ENCODE data around the gene ZNF444.

The ZNF444 gene

DNA sequence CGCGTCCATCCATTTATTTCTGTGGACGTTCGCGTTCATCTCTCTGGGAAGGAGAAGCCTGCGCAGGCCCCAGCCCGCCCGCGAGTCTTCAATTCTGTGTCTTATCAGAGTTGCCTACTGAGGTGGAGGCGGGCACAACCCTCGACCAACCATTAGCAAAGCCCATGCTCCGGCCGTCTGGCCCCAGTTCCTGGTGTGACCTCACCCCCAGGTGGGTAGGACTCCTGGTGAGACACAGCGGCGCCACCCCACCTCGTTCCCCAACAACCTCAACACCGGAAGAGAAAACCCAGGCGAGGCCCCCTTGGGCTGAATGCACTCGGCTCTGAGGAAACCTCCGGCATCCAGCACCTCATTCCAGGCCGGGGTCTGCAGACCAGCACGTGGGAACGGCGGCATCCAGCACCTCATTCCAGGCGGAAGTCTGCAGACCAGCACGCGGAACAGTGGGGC is 34.7 kb upstream of the ZNF444 start:
- H3K4me2 ChIP-seq = peak overlapping the region; percentile 98
- peaks cover 48% of the 10 kb centered on the region for H4K20me1 ChIP-seq
- peak overlapping the region; percentile 1; the same call in 1 of the 2 replicates for H3K4me3 ChIP-seq
- TF ChIP-seq Cebpa-rat (IDR thresholded peaks at IDR 0.05) = no peak
- peak overlapping the region; percentile 90 for H3K27ac ChIP-seq
- peak overlapping the region; percentile 72; the same call in 1 of the 2 replicates for H3K9ac ChIP-seq
- H3K27me3 ChIP-seq = no peaks in the 10 kb centered on the region
- no peaks in the 10 kb centered on the region for H3K9me3 ChIP-seq
- H3K4me1 ChIP-seq = peaks cover 93% of the 10 kb centered on the region
- peaks cover 13% of the 10 kb centered on the region for H3K36me3 ChIP-seq

DNA sequence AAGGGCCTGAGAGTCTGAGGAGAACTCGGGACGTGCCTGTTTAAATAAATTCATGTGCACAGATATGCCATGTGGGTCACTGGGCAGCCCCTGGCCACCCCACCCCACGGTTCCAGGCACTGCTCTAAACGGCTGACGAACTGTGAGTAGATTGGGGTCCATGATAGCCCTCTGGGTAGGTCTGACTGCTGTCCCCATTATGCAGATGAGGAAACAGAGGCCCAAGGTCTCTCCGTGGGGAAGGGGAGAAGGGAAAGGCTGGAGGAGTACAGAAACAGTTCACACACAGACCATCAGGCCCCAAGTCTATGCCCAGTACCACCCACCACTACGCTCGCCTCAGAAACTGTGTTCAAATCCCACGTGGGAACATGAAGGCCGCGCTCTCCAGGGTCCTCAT is 34.1 kb upstream of the ZNF444 start:
- Histone ChIP-seq H3K27ac (peak overlapping the region; percentile 90), H3K9me3 (no peaks in the 10 kb centered on the region), H3K4me1 (peaks cover 94% of the 10 kb centered on the region), H3K4me3 (peak overlapping the region; percentile 1; the same call in 1 of the 2 replicates), H3K36me3 (peaks cover 7% of the 10 kb centered on the region), H4K20me1 (peaks cover 42% of the 10 kb centered on the region), H3K4me2 (peak overlapping the region; percentile 98), H3K27me3 (no peaks in the 10 kb centered on the region), H3K9ac (peak overlapping the region; percentile 81; the same call in 1 of the 2 replicates)
- no peak for TF ChIP-seq Cebpa-rat (IDR thresholded peaks at IDR 0.05)

DNA sequence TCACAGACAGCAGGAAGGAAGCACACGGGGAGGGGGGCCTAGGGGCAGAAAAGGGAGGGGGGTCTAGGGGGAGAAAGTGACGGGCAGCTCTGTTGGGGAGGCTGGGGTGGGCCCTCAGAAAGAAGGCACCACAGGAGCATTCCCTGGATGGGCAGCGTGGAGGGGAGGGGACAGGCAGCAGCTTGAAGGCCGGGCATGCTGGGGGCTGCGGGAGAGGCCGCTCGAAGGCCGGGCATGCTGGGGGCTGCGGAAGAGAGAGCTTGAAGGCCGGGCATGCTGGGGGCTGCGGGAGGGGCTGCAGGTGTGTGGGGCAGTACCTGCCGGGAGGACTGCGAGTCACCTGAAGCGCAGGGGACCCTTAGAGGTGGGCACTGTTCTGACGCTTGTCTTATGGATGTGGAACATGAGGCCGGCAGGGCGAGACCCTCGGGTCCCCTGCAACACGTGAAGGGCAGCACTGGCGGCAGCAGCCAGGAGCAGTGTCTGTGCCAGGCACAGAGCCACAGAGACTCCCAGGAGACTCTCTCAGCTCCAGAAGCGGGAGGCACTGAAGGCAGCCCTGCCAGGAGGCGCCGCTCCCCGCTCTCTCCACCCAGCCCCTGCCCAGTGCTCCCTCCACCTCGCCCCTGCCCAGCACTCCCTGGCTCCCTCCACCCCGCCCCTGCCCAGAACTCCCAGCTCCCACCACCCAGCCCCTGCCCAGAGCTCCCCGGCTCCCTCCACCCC is 33.3 kb upstream of the ZNF444 start:
- peak overlapping the region; percentile 65 for H3K4me3 ChIP-seq
- H3K9ac ChIP-seq = peak overlapping the region; percentile 81
- peaks cover 34% of the 10 kb centered on the region for H4K20me1 ChIP-seq
- no peaks in the 10 kb centered on the region for H3K9me3 ChIP-seq
- H3K27me3 ChIP-seq = no peaks in the 10 kb centered on the region
- H3K4me2 ChIP-seq = peak overlapping the region; percentile 98
- H3K36me3 ChIP-seq = no peaks in the 10 kb centered on the region
- peak overlapping the region; percentile 90 for H3K27ac ChIP-seq
- no peak for TF ChIP-seq Cebpa-rat (IDR thresholded peaks at IDR 0.05)
- peaks cover 94% of the 10 kb centered on the region for H3K4me1 ChIP-seq

DNA sequence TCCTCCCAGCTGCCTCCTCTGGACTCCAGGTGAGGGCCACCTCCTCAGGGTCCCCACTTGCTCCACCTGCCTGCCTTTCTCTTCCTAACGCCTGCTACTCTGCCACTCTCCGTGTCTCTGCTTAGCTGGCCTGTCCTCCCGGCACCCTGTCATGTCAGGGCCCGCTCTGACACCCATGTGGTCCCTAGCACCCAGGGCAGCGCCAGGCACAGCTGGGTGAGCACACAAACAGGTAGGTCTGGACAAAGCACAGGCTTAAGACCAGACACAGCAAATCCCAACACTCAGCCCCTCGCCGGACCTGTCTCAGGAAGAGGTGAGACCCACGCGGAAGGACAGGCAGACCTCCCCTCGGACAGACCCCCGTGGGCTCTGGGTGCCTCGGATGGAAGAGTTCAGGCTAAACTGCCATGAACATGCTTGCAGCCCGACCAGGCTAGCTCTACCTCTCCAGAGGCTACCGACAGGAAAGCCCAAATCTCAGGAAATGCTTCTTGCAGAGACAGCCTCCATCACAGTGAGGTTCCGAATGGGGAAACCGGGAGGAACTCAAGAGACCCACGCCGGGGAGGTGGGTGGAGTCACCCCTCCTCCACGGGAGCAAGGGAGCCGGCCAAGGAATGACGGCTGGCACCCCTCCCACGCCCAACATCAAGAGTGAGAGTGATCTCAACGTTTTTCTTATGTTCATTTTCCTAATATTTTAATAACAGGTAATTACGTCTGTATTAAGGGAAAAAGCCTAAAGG is 32.5 kb upstream of the ZNF444 start:
- Histone ChIP-seq H3K27me3 (no peaks in the 10 kb centered on the region), H3K4me1 (peaks cover 94% of the 10 kb centered on the region), H3K4me3 (peak overlapping the region; percentile 65), H3K36me3 (no peaks in the 10 kb centered on the region), H3K9me3 (no peaks in the 10 kb centered on the region), H3K27ac (peak overlapping the region; percentile 90), H4K20me1 (peaks cover 34% of the 10 kb centered on the region), H3K4me2 (peak overlapping the region; percentile 98), H3K9ac (peak overlapping the region; percentile 81)
- TF ChIP-seq Cebpa-rat (IDR thresholded peaks at IDR 0.05) = no peak

DNA sequence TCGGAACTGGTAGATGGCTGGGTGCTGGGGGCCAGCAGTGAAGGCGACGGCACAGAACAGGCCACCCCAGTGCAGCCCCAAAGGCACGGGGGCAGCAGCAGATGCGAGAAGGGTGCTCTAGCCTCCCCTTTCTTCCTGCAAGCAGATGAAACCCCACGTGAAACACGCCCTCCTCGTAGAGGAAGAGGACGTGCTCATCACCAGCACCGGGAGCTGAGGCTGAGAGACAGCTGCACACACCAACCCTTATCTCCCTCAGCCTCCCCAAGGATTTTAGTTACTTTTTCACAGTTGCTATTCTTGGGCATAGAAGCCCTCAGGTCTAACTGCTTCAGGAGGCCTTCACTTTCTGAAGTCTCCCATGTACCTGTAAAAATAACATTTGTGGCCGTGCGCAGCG is 31.9 kb upstream of the ZNF444 start:
- peak overlapping the region; percentile 90 for H3K27ac ChIP-seq
- peak overlapping the region; percentile 81 for H3K9ac ChIP-seq
- no peaks in the 10 kb centered on the region for H3K27me3 ChIP-seq
- peaks cover 99% of the 10 kb centered on the region for H3K4me1 ChIP-seq
- peak overlapping the region; percentile 98 for H3K4me2 ChIP-seq
- peak overlapping the region; percentile 65 for H3K4me3 ChIP-seq
- H3K36me3 ChIP-seq = no peaks in the 10 kb centered on the region
- no peak for TF ChIP-seq Cebpa-rat (IDR thresholded peaks at IDR 0.05)
- H4K20me1 ChIP-seq = peaks cover 38% of the 10 kb centered on the region
- H3K9me3 ChIP-seq = no peaks in the 10 kb centered on the region

DNA sequence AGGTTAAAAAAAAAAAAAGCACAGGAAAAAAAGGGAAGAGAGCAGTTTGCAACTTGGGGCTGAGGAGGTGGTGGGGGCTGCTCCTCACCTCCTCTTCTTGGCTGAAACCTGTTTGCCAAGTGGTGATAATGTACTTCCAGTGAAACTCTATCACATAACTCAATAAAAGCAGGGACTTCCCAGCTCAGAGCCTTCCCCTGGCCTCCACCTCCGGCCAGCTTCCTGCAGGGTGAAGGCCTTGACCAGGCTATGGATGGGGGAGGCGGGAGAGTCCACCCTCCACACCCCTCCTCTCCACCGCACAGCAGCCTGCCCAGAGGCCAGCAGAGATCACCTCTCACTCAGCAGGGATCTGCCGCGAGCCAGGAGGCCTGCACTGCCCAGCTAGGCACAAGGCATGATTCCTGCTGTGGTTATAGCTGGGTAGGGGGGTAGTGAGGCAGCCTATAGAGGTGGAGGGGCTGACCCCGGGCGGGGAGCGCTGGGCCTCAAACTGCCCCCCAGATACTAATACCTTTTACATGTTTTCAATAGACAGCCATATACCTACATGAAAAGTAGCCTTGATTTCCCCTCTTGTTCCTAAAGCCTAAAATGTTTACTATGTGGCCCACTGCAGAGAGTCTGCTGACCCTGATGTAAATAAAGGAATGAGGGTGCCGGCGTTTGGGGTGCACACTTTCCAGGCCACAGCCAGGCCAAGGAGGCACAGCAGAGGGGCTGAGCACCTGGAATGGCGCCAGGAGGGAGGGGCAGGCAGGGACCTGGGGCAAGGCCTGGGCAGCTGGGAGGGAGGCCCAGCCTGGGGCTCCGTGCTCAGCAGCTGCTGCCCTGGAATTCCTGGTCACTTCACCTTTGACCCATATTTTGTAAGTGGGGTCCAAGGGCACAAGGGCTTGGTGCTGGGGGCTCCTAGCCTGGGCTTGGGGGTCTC is 30.3 kb upstream of the ZNF444 start:
- Histone ChIP-seq H3K9ac (peak overlapping the region; percentile 81), H4K20me1 (peaks cover 43% of the 10 kb centered on the region), H3K4me3 (peak overlapping the region; percentile 65), H3K27ac (peak overlapping the region; percentile 90), H3K4me1 (peaks cover 99% of the 10 kb centered on the region), H3K9me3 (no peaks in the 10 kb centered on the region), H3K4me2 (peak overlapping the region; percentile 98), H3K36me3 (peaks cover 4% of the 10 kb centered on the region; the same call in 1 of the 2 replicates), H3K27me3 (no peaks in the 10 kb centered on the region)
- TF ChIP-seq Cebpa-rat (IDR thresholded peaks at IDR 0.05) = no peak

DNA sequence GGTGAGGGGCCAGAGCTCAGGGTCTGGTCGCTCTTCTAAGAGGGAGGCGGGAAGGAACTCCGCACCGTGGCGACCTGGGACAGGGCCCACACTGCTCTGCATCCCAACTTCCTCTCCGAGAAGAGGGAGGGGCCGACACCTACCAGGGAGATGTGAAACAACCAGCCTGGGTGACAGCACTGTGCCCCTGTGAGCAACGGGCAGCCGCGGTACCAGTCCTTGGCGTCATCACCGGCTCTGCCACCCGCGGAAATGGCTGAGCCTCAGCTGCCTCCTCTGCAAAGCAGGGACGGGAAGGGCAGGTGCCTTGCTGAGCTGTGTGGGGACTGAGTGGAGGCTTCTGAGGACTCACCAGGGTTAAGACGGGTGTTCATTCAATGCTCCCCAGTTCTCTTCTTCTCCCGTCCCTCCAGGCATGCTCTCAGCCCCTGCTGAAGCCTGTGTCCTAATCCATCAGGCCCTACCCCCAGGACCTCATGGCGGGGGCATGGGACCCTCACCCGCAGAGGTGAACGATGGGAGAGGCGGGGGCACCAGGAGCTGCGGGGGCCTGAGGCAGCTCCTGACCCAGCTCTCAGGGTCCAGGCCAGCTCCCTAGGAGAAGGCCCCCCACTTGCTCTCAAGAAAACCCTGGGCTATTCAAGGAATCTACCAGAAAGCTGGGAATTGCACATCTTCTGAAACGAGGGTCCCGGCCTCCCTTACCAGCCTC is 29.3 kb upstream of the ZNF444 start:
- peak overlapping the region; percentile 90 for H3K27ac ChIP-seq
- peaks cover 99% of the 10 kb centered on the region for H3K4me1 ChIP-seq
- peaks cover 11% of the 10 kb centered on the region; the same call in 1 of the 2 replicates for H3K36me3 ChIP-seq
- peaks cover 44% of the 10 kb centered on the region for H4K20me1 ChIP-seq
- H3K9ac ChIP-seq = peak overlapping the region; percentile 81
- no peak for TF ChIP-seq Cebpa-rat (IDR thresholded peaks at IDR 0.05)
- peak overlapping the region; percentile 65 for H3K4me3 ChIP-seq
- H3K27me3 ChIP-seq = no peaks in the 10 kb centered on the region
- H3K4me2 ChIP-seq = peak overlapping the region; percentile 98
- H3K9me3 ChIP-seq = no peaks in the 10 kb centered on the region

DNA sequence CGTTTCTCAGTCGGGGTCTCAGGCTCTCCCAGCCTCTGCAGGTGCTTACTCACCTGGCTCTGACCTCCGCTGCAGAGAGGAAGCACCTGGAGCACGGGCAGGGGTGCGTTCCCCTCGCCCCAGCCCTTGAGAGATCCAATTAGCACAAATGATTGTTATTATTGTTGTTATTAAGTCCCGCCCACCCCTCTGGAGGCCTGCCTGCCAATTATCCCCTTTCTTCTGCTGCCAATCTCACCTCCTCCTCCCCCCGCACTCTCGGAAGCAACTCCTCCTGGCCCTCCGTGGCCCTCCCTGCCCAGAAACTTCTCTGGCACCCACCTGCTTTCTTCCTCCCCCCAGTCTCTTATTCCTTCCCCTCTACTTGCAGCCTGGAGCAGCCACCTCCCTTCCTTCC is 28.8 kb upstream of the ZNF444 start:
- peak overlapping the region; percentile 90 for H3K27ac ChIP-seq
- peak overlapping the region; percentile 98 for H3K4me2 ChIP-seq
- no peaks in the 10 kb centered on the region for H3K9me3 ChIP-seq
- no peaks in the 10 kb centered on the region for H3K27me3 ChIP-seq
- H3K36me3 ChIP-seq = peaks cover 16% of the 10 kb centered on the region; the same call in 1 of the 2 replicates
- H3K9ac ChIP-seq = peak overlapping the region; percentile 81
- no peak for TF ChIP-seq Cebpa-rat (IDR thresholded peaks at IDR 0.05)
- peak overlapping the region; percentile 65 for H3K4me3 ChIP-seq
- H3K4me1 ChIP-seq = peaks cover 99% of the 10 kb centered on the region
- peaks cover 44% of the 10 kb centered on the region for H4K20me1 ChIP-seq
